ENCODE measurements around the gene RNF152. TPM values are rescaled to one million over a fixed set of nuclear protein-coding genes. Genes with fewer than 3 reads are reported as not detected.

RNF152 gene
- total and polyA plus RNA-seq, 7 donors: 7.1 to 27.3 (median 11.5) TPM

DNA sequence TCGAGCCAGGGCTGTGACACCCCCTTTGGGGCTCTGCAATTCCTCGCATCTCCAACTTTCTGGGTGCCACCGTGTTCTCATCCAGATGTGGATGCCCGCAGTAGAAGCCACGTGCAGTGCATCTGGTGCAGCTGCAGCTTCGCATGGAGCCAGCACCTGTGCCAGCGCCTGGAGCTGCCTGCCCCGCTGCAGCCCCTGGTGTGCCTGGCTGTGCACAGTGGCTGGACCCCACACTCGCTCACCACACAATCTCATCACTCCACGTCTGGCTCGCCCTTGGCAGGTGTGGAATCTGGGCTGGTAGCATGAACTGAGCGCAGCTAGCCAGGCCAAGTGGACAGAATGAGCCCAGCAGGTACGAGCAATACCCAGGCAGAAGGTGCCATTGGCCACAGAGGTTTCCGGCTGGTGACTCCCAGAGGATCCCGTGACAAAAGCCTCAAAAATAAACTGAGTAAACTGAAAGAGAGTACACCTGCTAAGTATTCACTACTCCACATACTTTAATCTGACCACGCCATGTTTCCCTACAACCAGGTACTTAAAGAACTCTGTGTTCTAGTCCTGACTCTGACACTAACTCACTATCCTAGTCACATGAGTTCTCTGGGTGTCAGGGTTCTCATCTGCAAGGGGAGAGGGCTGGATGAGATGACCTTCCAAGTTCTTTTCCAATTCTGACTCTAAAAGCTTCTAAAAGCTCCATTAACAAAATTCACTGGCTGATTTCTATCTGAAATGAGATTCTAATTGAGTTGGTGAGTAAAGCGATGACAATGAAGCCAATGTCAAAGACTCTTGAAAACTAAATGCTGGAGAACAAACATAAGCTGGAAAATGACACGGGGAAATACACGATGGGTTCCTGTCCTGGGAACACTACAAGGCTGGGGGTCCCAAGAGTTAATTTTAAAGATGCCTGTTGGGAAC is 37.1 kb downstream of the RNF152 start:
- no peak for DNase-seq
- peaks cover 0 to 12% (median 8%) of the 10 kb centered on the region in 4 donors for H3K4me1 ChIP-seq
- no peak overlapping the region for H3K27ac ChIP-seq
- H3K27me3 ChIP-seq: no peaks in the 10 kb centered on the region
- H3K4me3 ChIP-seq: no peak overlapping the region
- TF ChIP-seq POLR2AphosphoS5 (IDR thresholded peaks at IDR 0.05) (no peak), EP300 (IDR thresholded peaks at IDR 0.05) (no peak), POLR2A (IDR thresholded peaks at IDR 0.05) (no peak)
- TF ChIP-seq, protein P1, sequence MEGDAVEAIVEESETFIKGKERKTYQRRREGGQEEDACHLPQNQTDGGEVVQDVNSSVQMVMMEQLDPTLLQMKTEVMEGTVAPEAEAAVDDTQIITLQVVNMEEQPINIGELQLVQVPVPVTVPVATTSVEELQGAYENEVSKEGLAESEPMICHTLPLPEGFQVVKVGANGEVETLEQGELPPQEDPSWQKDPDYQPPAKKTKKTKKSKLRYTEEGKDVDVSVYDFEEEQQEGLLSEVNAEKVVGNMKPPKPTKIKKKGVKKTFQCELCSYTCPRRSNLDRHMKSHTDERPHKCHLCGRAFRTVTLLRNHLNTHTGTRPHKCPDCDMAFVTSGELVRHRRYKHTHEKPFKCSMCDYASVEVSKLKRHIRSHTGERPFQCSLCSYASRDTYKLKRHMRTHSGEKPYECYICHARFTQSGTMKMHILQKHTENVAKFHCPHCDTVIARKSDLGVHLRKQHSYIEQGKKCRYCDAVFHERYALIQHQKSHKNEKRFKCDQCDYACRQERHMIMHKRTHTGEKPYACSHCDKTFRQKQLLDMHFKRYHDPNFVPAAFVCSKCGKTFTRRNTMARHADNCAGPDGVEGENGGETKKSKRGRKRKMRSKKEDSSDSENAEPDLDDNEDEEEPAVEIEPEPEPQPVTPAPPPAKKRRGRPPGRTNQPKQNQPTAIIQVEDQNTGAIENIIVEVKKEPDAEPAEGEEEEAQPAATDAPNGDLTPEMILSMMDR (IDR thresholded peaks at IDR 0.05): no peak
- intact Hi-C loops (cut with DNase I): no loop called here
- 93 to 96% methylated on average over 19 of the region's 19 CpGs for WGBS, 2 donors
- H3K9me3 ChIP-seq: no peaks in the 10 kb centered on the region
- no peaks in the 10 kb centered on the region for H3K36me3 ChIP-seq

DNA sequence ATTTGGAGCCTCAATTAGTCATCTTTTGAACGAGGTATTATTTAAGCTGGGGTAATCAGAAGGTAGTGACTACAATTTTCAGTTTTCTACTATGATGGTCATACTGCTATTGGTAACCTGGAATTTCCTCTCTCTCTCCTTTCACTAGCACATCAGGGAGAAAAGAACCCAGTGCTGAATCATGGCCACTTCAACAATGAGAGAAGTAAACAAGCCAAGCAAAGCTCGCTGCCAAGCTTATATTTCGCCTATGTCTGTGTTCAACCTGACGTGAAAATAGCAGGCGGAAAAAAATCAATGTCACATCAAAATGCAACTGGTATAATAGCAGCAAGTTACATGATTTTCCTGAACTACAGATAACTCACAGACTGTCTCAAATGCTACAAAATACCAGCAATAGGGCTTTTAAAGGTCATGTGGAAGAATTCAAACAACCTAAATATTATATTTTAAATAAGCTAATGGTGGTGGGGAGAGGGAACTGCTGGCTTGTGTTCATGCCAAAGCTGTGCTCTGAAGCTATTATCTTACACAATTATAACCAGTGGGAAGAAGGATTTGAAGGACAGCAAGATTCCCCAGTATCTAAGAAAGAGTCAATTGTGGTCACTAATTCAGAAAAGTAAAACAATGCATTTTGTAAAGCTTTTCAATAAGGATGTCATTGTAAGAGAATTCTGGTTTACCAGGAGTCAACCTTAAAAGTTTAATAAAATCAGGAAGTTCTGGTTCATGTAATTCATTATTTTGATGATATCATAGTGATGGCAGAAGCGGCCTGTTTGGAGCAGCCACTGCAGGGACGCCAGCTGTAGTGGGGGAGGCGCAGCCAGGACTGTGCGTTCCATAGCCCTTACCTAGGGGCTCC is 38.0 kb downstream of the RNF152 start:
- Histone ChIP-seq H3K4me1 (peaks cover 0 to 12% (median 8%) of the 10 kb centered on the region in 4 donors), H3K27me3 (no peaks in the 10 kb centered on the region), H3K27ac (no peak overlapping the region), H3K4me3 (no peak overlapping the region), H3K9me3 (no peaks in the 10 kb centered on the region), H3K36me3 (no peaks in the 10 kb centered on the region)
- intact Hi-C loops (cut with DNase I): no loop called here
- no peak for DNase-seq
- TF ChIP-seq POLR2AphosphoS5 (IDR thresholded peaks at IDR 0.05) (no peak), POLR2A (IDR thresholded peaks at IDR 0.05) (no peak), EP300 (IDR thresholded peaks at IDR 0.05) (no peak)
- TF ChIP-seq, protein P1 (IDR thresholded peaks at IDR 0.05): no peak
- 76 to 86% methylated on average over 9 of the region's 9 CpGs for WGBS, 2 donors

DNA sequence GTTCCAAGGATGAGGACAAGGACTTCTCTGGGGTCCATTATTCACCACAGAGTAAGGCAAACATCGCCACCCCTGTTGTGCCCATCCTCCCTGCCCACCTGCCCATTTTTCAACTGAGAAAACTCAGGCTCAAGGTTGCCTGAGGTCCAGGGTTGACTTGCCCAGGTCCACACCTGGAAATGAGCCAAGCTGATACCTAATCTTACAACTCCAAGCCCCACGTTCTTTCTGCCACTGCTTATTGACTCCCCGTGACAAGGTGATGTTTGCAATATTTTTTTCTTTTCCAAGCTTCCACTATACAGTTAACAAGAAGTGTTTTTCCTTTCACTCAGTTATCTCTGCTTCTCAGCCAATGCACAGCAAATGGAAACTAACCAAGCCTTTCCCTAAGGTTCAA is 39.0 kb downstream of the RNF152 start:
- Histone ChIP-seq H3K27ac (no peak overlapping the region), H3K4me3 (no peak overlapping the region), H3K27me3 (no peaks in the 10 kb centered on the region), H3K36me3 (no peaks in the 10 kb centered on the region), H3K4me1 (peaks cover 0 to 12% (median 8%) of the 10 kb centered on the region in 4 donors), H3K9me3 (no peaks in the 10 kb centered on the region)
- no peak for DNase-seq
- WGBS, 2 donors: 83 to 91% methylated on average over 3 of the region's 3 CpGs
- TF ChIP-seq, protein P1 (IDR thresholded peaks at IDR 0.05): no peak
- TF ChIP-seq POLR2AphosphoS5 (IDR thresholded peaks at IDR 0.05): no peak
- intact Hi-C loops (cut with DNase I): no loop called here

- no peak for TF ChIP-seq EP300 (IDR thresholded peaks at IDR 0.05)
- TF ChIP-seq, protein P1 (IDR thresholded peaks at IDR 0.05): no peak
- no peak for TF ChIP-seq POLR2AphosphoS5 (IDR thresholded peaks at IDR 0.05)
- no peak for TF ChIP-seq POLR2A (IDR thresholded peaks at IDR 0.05)
- WGBS, 2 donors: 64 to 73% methylated on average over 1 of the region's 1 CpG
- no peak overlapping the region for H3K4me3 ChIP-seq
- H3K36me3 ChIP-seq: no peaks in the 10 kb centered on the region
- H3K9me3 ChIP-seq: no peaks in the 10 kb centered on the region
- no peak overlapping the region for H3K27ac ChIP-seq
- intact Hi-C loops (cut with DNase I): no loop called here
- H3K4me1 ChIP-seq: peaks cover 0 to 12% (median 8%) of the 10 kb centered on the region in 4 donors
- no peak for DNase-seq
- H3K27me3 ChIP-seq: no peaks in the 10 kb centered on the region
These were observed 40.3 kb downstream of the RNF152 start for GRCh38 chr18:61852496-61852895.

Measured in sigmoid colon (tissue), 7 donors.